ENCODE measurements around the gene KIAA1328. TPM values are rescaled to one million over a fixed set of nuclear protein-coding genes. Genes with fewer than 3 reads are reported as not detected.

The KIAA1328 gene
- total and polyA plus RNA-seq, 9 of the 15 experiments (the other 6 are each of a cell fraction or from before 2014, with no cell fraction given), result 4.0 to 8.6 (median 7.4) TPM

DNA sequence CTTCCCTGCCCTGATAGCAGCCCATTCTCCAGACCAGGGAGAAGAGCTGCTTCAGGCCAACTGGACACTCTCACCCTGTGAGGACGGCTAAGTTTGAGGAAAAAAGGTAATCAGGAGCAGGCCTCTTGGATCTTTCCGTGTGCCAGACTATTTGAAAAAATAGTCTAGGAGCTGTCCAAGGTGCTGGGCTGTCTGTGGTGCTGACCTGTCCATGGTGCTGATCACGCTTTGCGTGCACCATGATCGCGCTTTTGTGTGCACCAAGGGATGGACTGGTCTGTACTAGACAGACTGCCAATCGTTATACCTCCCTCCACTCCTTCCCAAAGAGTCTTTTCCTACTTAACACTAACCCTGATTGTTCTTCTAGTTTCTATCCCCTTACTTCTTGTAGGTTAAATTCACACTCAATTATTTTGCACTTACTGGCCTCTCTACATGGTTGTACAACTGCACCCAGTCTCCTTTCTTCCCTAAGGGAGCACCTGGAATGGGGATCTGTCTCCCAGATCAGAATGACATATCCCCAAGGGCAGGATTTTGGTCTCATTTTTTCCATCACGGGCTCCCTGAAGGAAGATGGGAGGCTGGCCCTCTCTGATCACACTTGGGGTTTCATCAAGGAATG is 441.2 kb downstream of the KIAA1328 start (continued):
- TF ChIP-seq, protein P1, sequence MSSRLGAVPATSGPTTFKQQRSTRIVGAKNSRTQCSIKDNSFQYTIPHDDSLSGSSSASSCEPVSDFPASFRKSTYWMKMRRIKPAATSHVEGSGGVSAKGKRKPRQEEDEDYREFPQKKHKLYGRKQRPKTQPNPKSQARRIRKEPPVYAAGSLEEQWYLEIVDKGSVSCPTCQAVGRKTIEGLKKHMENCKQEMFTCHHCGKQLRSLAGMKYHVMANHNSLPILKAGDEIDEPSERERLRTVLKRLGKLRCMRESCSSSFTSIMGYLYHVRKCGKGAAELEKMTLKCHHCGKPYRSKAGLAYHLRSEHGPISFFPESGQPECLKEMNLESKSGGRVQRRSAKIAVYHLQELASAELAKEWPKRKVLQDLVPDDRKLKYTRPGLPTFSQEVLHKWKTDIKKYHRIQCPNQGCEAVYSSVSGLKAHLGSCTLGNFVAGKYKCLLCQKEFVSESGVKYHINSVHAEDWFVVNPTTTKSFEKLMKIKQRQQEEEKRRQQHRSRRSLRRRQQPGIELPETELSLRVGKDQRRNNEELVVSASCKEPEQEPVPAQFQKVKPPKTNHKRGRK (tag; IDR thresholded peaks at IDR 0.05), result no peak
- peak; percentile 46; the same call in 1 of the 2 replicates for TF ChIP-seq NKRF (IDR thresholded peaks at IDR 0.05; ENCODE audit: borderline replicate concordance)
- peak; percentile 82 for TF ChIP-seq ZKSCAN8 (CRISPR knock-in tag; IDR thresholded peaks at IDR 0.05)
- 0 out of 2 replicates have a peak, but pooled peaks have one; percentile 71 for TF ChIP-seq KLF13 (tag; IDR thresholded peaks at IDR 0.05; ENCODE audit: borderline replicate concordance, low read depth)
- TF ChIP-seq KHSRP (IDR thresholded peaks at IDR 0.05), result no peak
- TF ChIP-seq MEF2D (tag; conservative IDR thresholded peaks at IDR 0.05; ENCODE audit: low read depth), result 0 out of 2 replicates have a peak, but pooled peaks have one; percentile 67
- no peak for TF ChIP-seq MYC (IDR thresholded peaks at IDR 0.05; ENCODE audit: low read depth, low read length)
- no peak for TF ChIP-seq MYC (CRISPR knock-in tag; IDR thresholded peaks at IDR 0.05; ENCODE audit: borderline replicate concordance, low read depth)
- peak; percentile 100 for TF ChIP-seq REST (IDR thresholded peaks at IDR 0.05; ENCODE audit: borderline replicate concordance)
- peak; percentile 100 for TF ChIP-seq REST (CRISPR knock-in tag; IDR thresholded peaks at IDR 0.05; ENCODE audit: low read depth)
- TF ChIP-seq KDM5B (IDR thresholded peaks at IDR 0.05; ENCODE audit: insufficient replicate concordance, low read depth, low read length), result no peak
- no peak for TF ChIP-seq MITF (IDR thresholded peaks at IDR 0.05)
- TF ChIP-seq, protein P2, sequence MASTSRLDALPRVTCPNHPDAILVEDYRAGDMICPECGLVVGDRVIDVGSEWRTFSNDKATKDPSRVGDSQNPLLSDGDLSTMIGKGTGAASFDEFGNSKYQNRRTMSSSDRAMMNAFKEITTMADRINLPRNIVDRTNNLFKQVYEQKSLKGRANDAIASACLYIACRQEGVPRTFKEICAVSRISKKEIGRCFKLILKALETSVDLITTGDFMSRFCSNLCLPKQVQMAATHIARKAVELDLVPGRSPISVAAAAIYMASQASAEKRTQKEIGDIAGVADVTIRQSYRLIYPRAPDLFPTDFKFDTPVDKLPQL (IDR thresholded peaks at IDR 0.05; ENCODE audit: extremely low read depth, insufficient read length), result no peak

Measured in K562 (cell line).